Forelimb muscle (tissue), 1 donor: ENCODE results near the gene RPL21. TPM values are rescaled to one million over a fixed set of nuclear protein-coding genes. Genes with fewer than 3 reads are reported as not detected.
"Not testable (repeated sequence)": the region's sequence is repeated elsewhere in the genome, so short reads cannot be mapped to it uniquely, and the experiment has no call there.

Experiments
- DNase-seq: peaks from one replicate; pipeline ENCODE4 v3.0.0-alpha.2; 2013; ENCODE audit warnings: low read depth
- polyA plus RNA-seq: library from polyadenylated mRNA; unstranded; fragments of 120-200 nt; gene quantifications from one replicate; pipeline ENCODE4 v1.2.1, GENCODE V29; 2013; ENCODE audit not compliant: insufficient read length

RPL21 gene
- polyA plus RNA-seq: 1,062 TPM

- DNase-seq: peak; percentile 97
Measured at GRCh38 chr13:27251166-27252091, at the start of gene RPL21. Gene RPL21, plus strand, starts transcription at chr13:27251558. Its CDS starts 2,219 bp downstream, at chr13:27253777.

DNA sequence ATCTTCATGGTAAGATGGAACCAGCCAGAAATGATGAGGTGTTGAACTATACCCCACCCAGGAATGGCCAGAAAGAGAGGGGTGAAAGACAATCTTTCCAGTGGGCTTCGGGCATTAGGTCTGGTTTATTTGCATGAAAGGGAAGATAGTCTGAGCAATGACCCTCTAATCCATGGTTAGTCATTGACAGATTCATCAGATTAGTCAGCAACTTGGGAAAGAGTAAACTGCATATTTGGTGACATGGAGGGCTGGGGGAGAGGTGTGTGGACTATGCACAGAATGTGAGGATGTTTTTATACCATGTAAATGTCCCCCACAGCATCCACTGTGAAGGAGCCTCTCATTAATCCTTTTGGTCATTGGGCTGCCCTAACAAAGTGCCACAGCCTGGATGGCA is 49.7 kb upstream of the RPL21 start:
- DNase-seq: no peak

- no peak for DNase-seq
Measured at GRCh38 chr13:27203186-27203585, 48.2 kb upstream of the RPL21 start.

GRCh38 chr13:27203854-27204253 is 47.5 kb upstream of the RPL21 start:
- DNase-seq: no peak

DNA sequence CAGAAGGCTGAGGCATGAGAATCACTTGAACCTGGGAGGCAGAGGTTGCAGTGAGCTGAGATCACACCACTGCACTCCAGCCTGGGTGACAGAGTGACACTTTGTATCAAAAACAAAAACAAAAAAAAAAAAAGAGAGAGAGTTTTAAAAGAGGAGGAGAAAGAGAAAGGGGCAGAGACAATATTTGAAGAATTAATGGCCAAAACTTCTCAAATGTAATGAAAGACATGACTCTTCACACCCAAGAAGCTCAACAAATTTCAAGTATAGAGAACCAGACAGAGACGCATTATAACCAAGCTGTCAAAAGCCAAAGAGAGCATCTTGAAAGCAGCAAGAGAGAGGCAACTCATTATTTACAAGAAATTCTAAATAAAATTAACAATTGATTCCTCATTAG is 42.8 kb upstream of the RPL21 start:
- no peak for DNase-seq

DNA sequence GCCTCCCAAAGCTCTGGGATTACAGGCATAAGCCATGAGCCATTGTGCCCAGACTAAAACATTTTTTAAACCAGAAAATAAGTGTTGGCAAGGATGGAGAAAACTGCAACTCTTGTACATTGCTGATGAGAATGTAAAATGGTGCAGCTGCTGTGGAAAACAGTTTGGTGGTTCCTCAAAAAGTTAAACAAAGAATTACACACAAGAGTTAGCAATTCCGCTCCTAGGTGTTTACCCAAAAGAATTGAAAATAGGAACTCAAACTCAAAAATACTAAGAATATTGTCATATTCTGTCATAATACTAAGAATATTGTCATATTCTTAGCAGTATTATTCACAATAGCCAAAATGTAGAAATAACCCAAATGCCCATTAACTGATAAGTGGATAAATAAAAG is 40.1 kb upstream of the RPL21 start:
- DNase-seq: no peak

GRCh38 chr13:27211771-27212364 is 39.5 kb upstream of the RPL21 start:
- no peak for DNase-seq

GRCh38 chr13:27213386-27213785 is 38.0 kb upstream of the RPL21 start:
- DNase-seq: not testable (repeated sequence)

- DNase-seq: not testable (repeated sequence)
Measured at GRCh38 chr13:27217791-27218190, 33.6 kb upstream of the RPL21 start.

DNA sequence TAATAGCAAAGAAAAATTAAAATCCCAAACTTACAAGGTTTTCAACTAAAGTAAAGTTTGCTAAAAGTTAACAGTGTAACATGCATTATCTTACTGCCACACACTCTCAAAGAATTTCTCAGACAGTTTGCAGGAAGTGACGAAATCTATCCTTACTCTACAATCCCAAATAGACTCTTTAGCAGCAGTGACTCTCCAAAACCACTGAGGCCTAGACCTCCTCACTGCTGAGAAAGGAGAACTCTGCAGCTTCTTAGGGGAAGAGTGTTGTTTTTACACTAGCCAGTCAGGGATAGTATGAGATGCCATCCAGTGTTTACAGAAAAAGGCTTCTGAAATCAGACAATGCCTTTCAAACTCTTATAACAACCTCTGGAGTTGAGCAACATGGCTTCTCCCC is 32.5 kb upstream of the RPL21 start:
- not testable (repeated sequence) for DNase-seq

DNA sequence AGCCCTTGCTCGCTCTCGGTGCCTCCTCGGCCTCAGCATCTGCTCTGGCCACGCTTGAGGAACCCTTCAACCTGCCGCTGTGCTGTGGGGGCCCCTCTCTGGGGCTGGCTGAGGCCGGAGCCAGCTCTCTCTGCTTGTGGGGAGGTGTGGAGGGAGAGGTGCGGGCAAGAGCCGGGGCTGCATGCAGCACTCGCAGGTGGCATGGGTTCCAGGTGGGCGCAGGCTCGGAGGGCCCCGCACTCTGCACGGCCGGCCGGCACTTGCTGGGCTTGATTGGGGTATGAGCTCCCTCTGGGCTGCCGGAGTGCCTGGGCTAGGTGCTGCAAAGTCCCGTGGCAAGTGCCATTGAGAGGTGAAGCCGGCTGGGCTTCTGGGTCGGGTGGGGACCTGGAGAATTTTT is 31.7 kb upstream of the RPL21 start:
- DNase-seq: no peak

GRCh38 chr13:27222100-27222499 is 29.3 kb upstream of the RPL21 start:
- not testable (repeated sequence) for DNase-seq

DNA sequence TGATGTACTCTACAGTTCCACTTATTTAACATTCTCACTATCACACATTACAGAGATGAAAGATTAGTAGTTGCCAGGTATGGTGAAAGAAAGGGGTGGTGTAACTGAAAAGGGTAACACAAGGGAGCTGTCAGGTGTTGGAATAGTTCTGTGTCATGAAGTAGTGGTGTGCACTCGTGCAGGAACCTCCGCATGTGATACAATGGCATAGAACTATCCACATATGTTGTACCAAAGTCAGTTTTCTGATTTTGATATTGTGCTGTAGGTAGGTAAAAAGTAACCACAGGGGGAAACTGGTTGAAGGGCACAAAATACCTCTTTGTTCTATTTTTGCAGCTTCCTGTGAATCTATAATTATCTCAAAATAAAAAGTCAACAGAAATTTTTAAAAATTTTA is 24.4 kb upstream of the RPL21 start:
- DNase-seq: no peak

GRCh38 chr13:27228131-27228530 is 23.2 kb upstream of the RPL21 start:
- DNase-seq: no peak

DNA sequence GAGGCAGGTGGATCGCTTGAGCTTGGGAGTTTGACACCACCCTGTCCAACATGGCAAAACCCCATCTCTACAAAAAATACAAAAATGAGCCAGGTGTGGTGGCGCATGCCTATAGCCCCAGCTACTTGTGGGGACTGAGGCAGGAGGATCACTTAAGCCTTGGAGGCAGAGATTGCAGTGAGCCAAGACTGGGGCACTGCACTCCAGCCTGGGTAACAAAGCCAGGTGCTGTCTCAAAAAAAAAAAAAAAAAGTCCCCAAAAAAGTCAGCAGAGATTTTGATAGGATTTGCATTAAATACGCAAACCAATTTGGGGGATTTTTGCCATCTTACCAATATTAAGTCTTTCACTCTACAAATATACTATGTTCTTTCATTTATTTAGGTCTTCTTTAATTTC is 21.7 kb upstream of the RPL21 start:
- no peak for DNase-seq

- DNase-seq: no peak
Measured at GRCh38 chr13:27233964-27234363, 17.4 kb upstream of the RPL21 start.

- DNase-seq: no peak
Measured at GRCh38 chr13:27236478-27236877, 14.9 kb upstream of the RPL21 start.

DNA sequence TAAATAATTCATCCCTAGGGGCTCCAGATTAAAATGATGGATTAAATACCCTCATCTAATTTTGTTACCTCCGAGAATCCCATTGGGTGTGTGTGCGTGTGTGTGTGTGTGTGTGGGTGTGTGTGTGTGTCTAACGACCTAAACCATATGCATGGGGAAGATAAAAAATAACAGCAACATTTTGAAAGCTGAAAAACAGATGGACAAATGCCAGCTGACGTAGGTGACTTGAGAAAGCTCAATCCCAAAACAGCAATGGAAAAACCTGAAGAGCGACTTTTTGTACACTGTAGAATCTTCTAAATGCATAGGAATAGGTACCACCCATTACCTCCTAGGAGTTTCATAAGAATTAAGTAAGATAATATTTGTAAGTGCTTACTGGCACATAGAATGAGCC is 8.7 kb upstream of the RPL21 start:
- DNase-seq: no peak

- DNase-seq: no peak
Measured at GRCh38 chr13:27245610-27246009, 5.7 kb upstream of the RPL21 start.

- no peak for DNase-seq
Measured at GRCh38 chr13:27250833-27251165, 559 bp upstream of the RPL21 start.

DNA sequence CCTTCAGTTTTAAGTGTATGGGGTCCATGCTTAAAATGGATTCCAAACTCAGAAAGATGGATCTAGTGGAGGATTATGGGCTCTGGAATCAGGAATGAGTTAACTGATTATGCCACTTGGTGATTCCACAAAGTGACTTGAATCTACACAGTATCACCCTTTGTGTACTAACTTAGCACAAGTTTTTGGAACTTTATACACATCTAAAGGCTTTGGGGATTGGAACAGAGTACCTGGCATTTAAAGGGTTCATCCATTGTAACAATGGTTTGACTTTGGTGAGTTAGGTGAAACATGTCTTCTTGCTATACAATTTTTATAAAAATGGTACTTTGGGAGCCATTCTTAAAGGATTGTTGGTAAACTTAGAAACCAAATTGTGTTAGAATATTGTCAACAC is 1.1 kb downstream of the RPL21 start:
- no peak for DNase-seq

- DNase-seq: no peak
Measured at GRCh38 chr13:27257233-27257568, 5.8 kb downstream of the RPL21 start.

GRCh38 chr13:27257648-27258253 is 6.4 kb downstream of the RPL21 start:
- DNase-seq: no peak
